OCI-LY1 (cell line): ENCODE measurements around the gene ARL6.

Source experiments
- EZH2 ChIP-seq: fragments of 200-600 bp; sonication (generic), shearing (Covaris generic); IDR thresholded peaks from 2 replicates; pipeline ENCODE4 v1.8.0; 2017; ENCODE audit warnings: borderline replicate concordance, mixed run types, mild to moderate bottlenecking, antibody characterized with exemption, low read length, moderate library complexity, mixed read lengths
- TF ChIP-seq, protein P1 (sequence below): fragments of 200-600 bp; sonication (generic), shearing (Covaris generic); IDR thresholded peaks from 2 replicates; pipeline ENCODE4 v1.5.1; 2017; ENCODE audit warnings: mild to moderate bottlenecking, antibody characterized with exemption, low read length, moderate library complexity, mixed read lengths

DNA sequence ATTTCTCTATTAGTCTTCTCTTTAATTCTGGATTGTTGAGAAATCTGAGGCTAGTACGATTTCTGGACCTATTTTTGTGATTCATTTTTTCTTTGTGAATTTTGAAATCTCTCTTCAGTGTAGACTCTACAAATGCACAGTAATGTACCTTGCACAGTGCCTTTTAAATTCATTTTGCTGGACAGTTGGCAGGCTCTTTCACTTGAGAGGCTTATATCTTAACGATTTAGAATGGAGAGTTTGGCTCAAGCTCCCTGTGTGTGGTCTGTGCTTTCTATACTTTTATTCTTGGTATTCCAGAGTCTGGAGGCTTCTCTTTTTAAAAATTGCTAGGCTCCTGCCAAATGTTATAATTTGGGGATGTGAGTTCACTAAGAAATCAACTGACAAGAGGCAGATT lies 66.1 kb downstream of the ARL6 start:
- TF ChIP-seq, protein P1, sequence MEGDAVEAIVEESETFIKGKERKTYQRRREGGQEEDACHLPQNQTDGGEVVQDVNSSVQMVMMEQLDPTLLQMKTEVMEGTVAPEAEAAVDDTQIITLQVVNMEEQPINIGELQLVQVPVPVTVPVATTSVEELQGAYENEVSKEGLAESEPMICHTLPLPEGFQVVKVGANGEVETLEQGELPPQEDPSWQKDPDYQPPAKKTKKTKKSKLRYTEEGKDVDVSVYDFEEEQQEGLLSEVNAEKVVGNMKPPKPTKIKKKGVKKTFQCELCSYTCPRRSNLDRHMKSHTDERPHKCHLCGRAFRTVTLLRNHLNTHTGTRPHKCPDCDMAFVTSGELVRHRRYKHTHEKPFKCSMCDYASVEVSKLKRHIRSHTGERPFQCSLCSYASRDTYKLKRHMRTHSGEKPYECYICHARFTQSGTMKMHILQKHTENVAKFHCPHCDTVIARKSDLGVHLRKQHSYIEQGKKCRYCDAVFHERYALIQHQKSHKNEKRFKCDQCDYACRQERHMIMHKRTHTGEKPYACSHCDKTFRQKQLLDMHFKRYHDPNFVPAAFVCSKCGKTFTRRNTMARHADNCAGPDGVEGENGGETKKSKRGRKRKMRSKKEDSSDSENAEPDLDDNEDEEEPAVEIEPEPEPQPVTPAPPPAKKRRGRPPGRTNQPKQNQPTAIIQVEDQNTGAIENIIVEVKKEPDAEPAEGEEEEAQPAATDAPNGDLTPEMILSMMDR = no peak
- no peak for TF ChIP-seq EZH2
